RPMI7951 (cell line): Measurements from ENCODE around the gene MB. TPM values are rescaled to one million over a fixed set of nuclear protein-coding genes. Genes with fewer than 3 reads are reported as not detected.

Experiments used
- DNase-seq: peaks from one replicate; pipeline ENCODE4 v3.0.0-alpha.2; 2012; ENCODE audit warnings: low read depth
- total RNA-seq: library from RNA; depleted of rRNA; stranded (reverse); fragments of >200 nt; shearing (Covaris generic); gene quantifications from 2 replicates; pipeline ENCODE4 v1.2.3, GENCODE V29; 2014

The MB gene
- total RNA-seq, 1 experiment from 2014 or later = 1.3 TPM

- no peak for DNase-seq
Observed at GRCh38 chr22:35597692-35598395, 19.3 kb downstream of the MB start.

GRCh38 chr22:35596821-35597220 is 20.3 kb downstream of the MB start:
- peak; percentile 25 for DNase-seq

- no peak for DNase-seq
Observed at GRCh38 chr22:35594686-35595085, 22.4 kb downstream of the MB start.

- no peak for DNase-seq
Observed at GRCh38 chr22:35593891-35594470, 23.1 kb downstream of the MB start.

GRCh38 chr22:35593071-35593890 is 23.8 kb downstream of the MB start:
- DNase-seq = no peak

- no peak for DNase-seq
Observed at GRCh38 chr22:35592418-35592967, 24.6 kb downstream of the MB start.

- no peak for DNase-seq
Observed at GRCh38 chr22:35591714-35592417, 25.3 kb downstream of the MB start.

GRCh38 chr22:35590634-35591295 is 26.4 kb downstream of the MB start:
- DNase-seq = no peak

GRCh38 chr22:35589756-35590093 is 27.4 kb downstream of the MB start:
- DNase-seq = no peak

- peak; percentile 99 for DNase-seq
Observed at GRCh38 chr22:35589071-35589755, 27.9 kb downstream of the MB start.

- DNase-seq = no peak
Observed at GRCh38 chr22:35587896-35588295, 29.2 kb downstream of the MB start.

- no peak for DNase-seq
Observed at GRCh38 chr22:35587447-35587870, 29.7 kb downstream of the MB start.

- DNase-seq = no peak
Observed at GRCh38 chr22:35586771-35587170, 30.4 kb downstream of the MB start.

- peak; percentile 55 for DNase-seq
Observed at GRCh38 chr22:35582861-35583670, 34.1 kb downstream of the MB start.

GRCh38 chr22:35582218-35582860 is 34.8 kb downstream of the MB start:
- DNase-seq = no peak

GRCh38 chr22:35581023-35581413 is 36.1 kb downstream of the MB start:
- DNase-seq = no peak

GRCh38 chr22:35580351-35581022 is 36.6 kb downstream of the MB start:
- no peak for DNase-seq

GRCh38 chr22:35578836-35579575 is 38.1 kb downstream of the MB start:
- DNase-seq = no peak
